ENCODE measurements around the gene APOL6.

Gene APOL6

GRCh38 chr22:35615156-35615555 is 33.1 kb upstream of the APOL6 start:
- POLR2A ChIA-PET (ENCODE audit: low non-redundant PET) = no interaction called here
- no peak for TF ChIP-seq CTCF (conservative IDR thresholded peaks at IDR 0.05; ENCODE audit: low read depth)
- CTCF ChIA-PET = interaction anchor here (0.6 kb wide), 1 partner anchor 39 kb away, joined by 3 read pairs; no protein-coding TSS in a partner anchor
- H3K27ac ChIP-seq = peak overlapping the region; percentile 11; the same call in 1 of the 2 replicates
- DNase-seq (ENCODE audit: low spot score) = no peak

GRCh38 chr22:35616043-35616442 is 32.2 kb upstream of the APOL6 start:
- POLR2A ChIA-PET (ENCODE audit: low non-redundant PET) = no interaction called here
- TF ChIP-seq CTCF (conservative IDR thresholded peaks at IDR 0.05; ENCODE audit: low read depth) = no peak
- CTCF ChIA-PET = no interaction called here
- no peak overlapping the region for H3K27ac ChIP-seq
- no peak for DNase-seq (ENCODE audit: low spot score)

DNA sequence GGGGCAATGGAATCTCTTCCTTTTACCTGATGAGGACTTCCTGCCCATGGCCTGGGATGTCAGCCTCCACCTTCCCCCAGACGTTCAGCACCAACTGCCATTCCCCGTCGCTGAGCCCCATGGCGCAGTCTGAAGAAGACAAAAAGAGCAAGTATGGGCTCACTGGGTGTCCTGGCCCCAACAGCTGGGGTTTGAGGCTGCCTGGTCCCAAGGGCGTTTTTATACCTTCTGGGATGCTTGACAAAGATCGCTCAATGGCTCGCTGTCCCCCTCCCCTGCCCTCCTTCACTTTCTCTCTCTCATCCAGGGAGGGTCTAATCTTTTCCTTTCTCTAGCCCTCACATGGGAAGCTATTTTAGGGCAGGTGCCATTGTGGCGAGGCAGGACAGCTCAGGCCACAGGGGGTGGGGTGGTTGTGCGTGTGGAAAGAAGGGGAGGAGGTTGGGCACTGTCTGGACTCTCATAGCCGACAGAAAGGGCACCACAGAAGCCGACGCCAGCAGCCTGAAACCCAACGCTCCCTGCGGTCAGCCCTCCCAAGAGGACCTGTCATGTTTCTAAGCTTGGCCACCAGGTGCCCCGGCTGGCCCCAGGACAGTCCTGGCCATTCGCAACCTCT is 31.0 kb upstream of the APOL6 start, which contains the start of gene MB:
TSS of gene MB (minus strand) at position 193 of the 619 bp plus-strand sequence. CDS start at position 121, 72 bp downstream.
- CTCF ChIA-PET = no interaction called here
- no peak within 1 kb of the TSS for H3K27ac ChIP-seq
- POLR2A ChIA-PET (ENCODE audit: low non-redundant PET) = no interaction called here
- no peak for TF ChIP-seq CTCF (conservative IDR thresholded peaks at IDR 0.05; ENCODE audit: low read depth)
- no peak for DNase-seq (ENCODE audit: low spot score)

DNA sequence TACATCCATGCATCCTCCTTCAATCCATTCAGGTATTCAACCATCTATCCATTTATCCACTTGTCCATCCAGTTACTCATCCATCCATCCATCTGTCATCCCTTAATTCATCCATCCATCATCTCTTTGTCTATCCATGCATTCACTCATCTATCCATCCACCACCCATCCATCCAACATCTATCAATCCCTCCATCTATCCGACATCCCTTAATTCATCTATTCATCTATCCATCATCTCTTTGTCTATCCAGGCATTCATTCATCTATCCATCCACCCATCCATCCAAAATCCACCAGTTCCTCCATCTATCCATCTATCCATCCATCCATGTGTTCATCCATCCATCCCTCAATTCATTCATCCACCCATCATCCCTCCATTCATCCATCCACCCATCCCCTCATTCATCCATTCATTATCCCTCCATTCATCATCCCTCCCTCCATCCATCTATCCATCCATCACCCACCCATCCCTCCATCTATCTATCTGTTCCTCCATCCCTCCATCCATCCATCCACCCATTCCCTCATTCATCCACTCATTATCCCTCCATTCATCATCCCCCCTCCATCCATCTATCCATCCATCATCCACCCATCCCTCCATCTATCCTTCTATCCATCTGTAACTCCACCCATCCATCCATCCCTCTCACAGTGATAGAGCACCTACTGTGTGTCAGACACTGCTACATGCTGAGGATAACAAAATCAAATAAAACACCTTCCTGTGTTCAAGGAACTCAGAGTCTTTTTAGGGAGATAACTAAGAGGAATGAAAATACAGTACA is 29.6 kb upstream of the APOL6 start:
- POLR2A ChIA-PET (ENCODE audit: low non-redundant PET) = no interaction called here
- no peak for TF ChIP-seq CTCF (conservative IDR thresholded peaks at IDR 0.05; ENCODE audit: low read depth)
- DNase-seq (ENCODE audit: low spot score) = no peak
- H3K27ac ChIP-seq = no peak overlapping the region
- CTCF ChIA-PET = interaction anchor here (0.7 kb wide), 1 partner anchor 44 kb away, joined by 3 read pairs; no protein-coding TSS in a partner anchor

DNA sequence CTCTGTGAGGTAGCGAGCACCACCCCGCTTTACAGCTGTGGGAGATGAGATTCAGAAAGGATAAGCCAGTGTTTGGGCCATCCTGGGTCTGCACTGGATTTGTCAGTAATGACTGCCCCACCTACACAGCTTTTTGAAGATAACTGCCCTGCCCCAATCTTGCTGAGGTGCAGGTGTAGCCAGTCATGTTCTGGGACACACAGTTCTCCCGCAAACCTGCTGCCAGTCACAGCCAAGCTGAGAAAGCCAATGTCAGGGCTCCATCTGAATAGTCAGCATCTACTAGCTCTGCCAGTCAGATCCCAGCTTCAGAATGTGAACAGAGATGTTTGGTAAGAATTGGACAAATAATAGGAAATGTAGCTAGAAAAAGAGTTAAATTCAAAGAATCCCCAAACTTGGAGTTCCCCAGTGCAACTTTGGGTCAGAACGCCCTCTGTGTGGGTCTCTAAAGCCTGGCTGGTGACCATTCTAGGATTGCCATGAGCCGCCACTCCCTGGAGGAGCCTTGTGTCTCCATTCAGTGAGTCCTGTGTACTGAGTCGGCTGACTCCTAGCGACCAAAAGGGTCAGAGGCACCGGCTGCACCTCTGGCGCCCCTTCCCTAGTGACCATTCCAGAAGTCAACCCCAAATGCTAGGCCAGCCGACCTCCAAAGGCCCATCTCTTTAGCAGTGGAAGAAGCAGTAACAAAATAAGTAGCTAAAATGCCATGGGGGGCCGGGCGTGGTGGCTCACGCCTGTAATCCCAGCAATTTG is 28.7 kb upstream of the APOL6 start:
- no peak for TF ChIP-seq CTCF (conservative IDR thresholded peaks at IDR 0.05; ENCODE audit: low read depth)
- no peak overlapping the region for H3K27ac ChIP-seq
- ChIA-PET POLR2A (ENCODE audit: low non-redundant PET) (no interaction called here), CTCF (no interaction called here)
- no peak for DNase-seq (ENCODE audit: low spot score)

- DNase-seq (ENCODE audit: low spot score) = no peak
- ChIA-PET CTCF (interaction anchor here (0.5 to 0.8 kb wide), 4 partner anchors 29 to 269 kb away, joined by 3 to 4 read pairs (median 4); no protein-coding TSS in a partner anchor), POLR2A (ENCODE audit: low non-redundant PET) (no interaction called here)
- TF ChIP-seq CTCF (conservative IDR thresholded peaks at IDR 0.05; ENCODE audit: low read depth) = no peak
- no peak overlapping the region for H3K27ac ChIP-seq
Measured at GRCh38 chr22:35620624-35621251, 27.5 kb upstream of the APOL6 start.

All from RWPE1 (cell line).